Uterus (tissue), 4 donors: ENCODE data around the gene MB. TPM values are rescaled to one million over a fixed set of nuclear protein-coding genes. Genes with fewer than 3 reads are reported as not detected.

Source experiments
- DNase-seq, 2 donors: peaks; one replicate each; pipeline ENCODE4 v3.0.0-alpha.2; 2019 to 2020
- H3K27ac ChIP-seq, 2 donors: fragments of 200-600 bp; sonication (generic); 1 replicate in 1 of 2; 2 replicates in 1 of 2; pipeline ENCODE4 v1.5.1; 2016 to 2018
- H3K27me3 ChIP-seq, 2 donors: fragments of 200-600 bp; sonication (generic); one replicate each; pipeline ENCODE4 v1.5.1; 2018 to 2019; ENCODE audit warnings: control low read depth in 1 of 2
- H3K36me3 ChIP-seq, 2 donors: fragments of 200-600 bp; sonication (generic); one replicate each; pipeline ENCODE4 v1.5.1; 2019; ENCODE audit warnings: control low read depth in 1 of 2
- H3K4me1 ChIP-seq, 2 donors: fragments of 200-600 bp; sonication (generic); one replicate each; pipeline ENCODE4 v1.5.1; 2018 to 2019; ENCODE audit warnings: control low read depth in 1 of 2
- H3K4me3 ChIP-seq, 2 donors: fragments of 200-600 bp; sonication (generic); 1 replicate in 1 of 2; 2 replicates in 1 of 2; pipeline ENCODE4 v1.5.1; 2018 to 2019; ENCODE audit warnings: mild to moderate bottlenecking in 1 of 2
- H3K9me3 ChIP-seq, 2 donors: fragments of 200-600 bp; sonication (generic); one replicate each; pipeline ENCODE4 v1.5.1; 2019; ENCODE audit warnings: control low read depth in 1 of 2
- CTCF ChIP-seq, 4 experiments: fragments of 200-600 bp in 2 of 4; fragments of 450-650 bp in 2 of 4; sonication (generic) in 2 of 4; IDR thresholded peaks; one replicate each; pipeline ENCODE4 v1.5.1; 2016 to 2019; ENCODE audit warnings: antibody characterized with exemption in 4 of 4, mild to moderate bottlenecking in 2 of 4, moderate library complexity in 1 of 4
- POLR2A ChIP-seq, 2 donors: fragments of 450-650 bp; IDR thresholded peaks; one replicate each; pipeline ENCODE4 v1.6.1; 2016; ENCODE audit warnings: antibody characterized with exemption in 2 of 2, mild to moderate bottlenecking in 1 of 2, moderate library complexity in 1 of 2
- intact Hi-C: fragments of 100-400 bp; cut with DNase I; formaldehyde crosslinking; loops from one replicate; pipeline ENCODE4 v1.15.1; 2023; ENCODE audit warnings: low total_unique reads
- total RNA-seq, 4 donors: library from RNA; depleted of rRNA in 3 of 4; stranded (reverse); fragments of >200 nt in 3 of 4; gene quantifications; one replicate each; pipeline versions ENCODE4 v1.1.0 to v1.2.4, GENCODE V29; 2014 to 2023
- donor health status: DM: yes; HTN: yes; CAD: no.

Gene MB
- total RNA-seq, 4 donors from 2014 or later: 1.8 to 2.5 TPM; not detected in 2

GRCh38 chr22:35570686-35571194 lies 46.4 kb downstream of the MB start:
- no peak for DNase-seq
- Histone ChIP-seq H3K9me3 (no peaks in the 10 kb centered on the region), H3K4me3 (no peak overlapping the region), H3K4me1 (peaks cover 0 to 4% of the 10 kb centered on the region in 2 donors), H3K27me3 (no peaks in the 10 kb centered on the region), H3K27ac (no peak overlapping the region), H3K36me3 (no peaks in the 10 kb centered on the region)
- intact Hi-C loops: no loop called here
- TF ChIP-seq POLR2A (IDR thresholded peaks at IDR 0.05): no peak
- no peak for TF ChIP-seq CTCF (IDR thresholded peaks at IDR 0.05)

GRCh38 chr22:35569916-35570315 lies 47.2 kb downstream of the MB start:
- Histone ChIP-seq H3K4me1 (peaks cover 0 to 4% of the 10 kb centered on the region in 2 donors), H3K4me3 (no peak overlapping the region), H3K27me3 (no peaks in the 10 kb centered on the region), H3K9me3 (no peaks in the 10 kb centered on the region), H3K36me3 (no peaks in the 10 kb centered on the region), H3K27ac (no peak overlapping the region)
- DNase-seq: no peak
- TF ChIP-seq POLR2A (IDR thresholded peaks at IDR 0.05) (no peak), CTCF (IDR thresholded peaks at IDR 0.05) (no peak)
- intact Hi-C loops: no loop called here

DNA sequence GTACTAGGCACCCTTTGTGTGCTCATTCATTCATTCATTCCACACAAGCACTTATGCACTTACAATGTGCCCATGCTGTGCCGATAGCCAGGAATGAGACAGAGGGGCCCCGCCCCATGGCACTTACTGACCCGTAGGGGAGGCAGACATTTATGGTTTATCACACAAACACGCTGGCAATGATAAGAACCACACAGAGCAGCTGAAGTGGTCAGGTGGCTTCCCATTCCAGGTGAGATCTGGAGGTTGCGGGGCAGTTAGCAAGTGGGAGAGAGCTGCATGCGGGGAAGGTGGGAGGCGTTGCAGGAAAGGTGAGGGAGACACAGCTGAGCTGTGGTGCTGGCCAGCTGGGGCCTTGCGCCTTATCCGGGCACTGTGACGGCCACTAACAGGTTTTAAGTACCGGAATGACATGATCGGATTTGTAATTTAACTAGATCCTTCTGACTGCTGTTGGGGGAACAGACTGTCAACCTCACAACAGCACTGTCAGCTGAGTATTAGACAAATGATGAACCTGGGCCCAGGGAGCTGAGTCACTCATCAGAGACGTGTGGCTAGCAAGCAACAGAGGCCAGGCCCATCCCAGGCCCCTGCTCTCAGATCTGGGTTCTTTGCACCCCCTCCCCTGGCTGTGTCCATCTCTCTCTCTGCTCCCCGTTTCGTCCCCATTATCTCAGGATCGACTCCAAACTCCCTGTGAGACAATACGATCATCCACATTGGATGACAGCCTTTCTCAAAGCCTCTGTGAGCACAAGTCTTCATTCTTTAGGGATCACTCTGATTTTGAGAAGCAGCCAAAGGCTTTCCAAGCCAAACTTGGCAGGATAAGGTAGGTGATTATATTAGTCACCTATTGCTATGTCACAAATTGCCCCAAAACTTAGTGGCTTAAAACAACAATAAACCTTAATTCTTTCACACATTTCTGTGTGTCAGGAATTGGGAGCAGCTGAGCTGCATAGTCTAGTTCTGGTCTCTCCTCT lies 48.1 kb downstream of the MB start:
- no peaks in the 10 kb centered on the region for H3K36me3 ChIP-seq
- no peaks in the 10 kb centered on the region for H3K27me3 ChIP-seq
- no peak overlapping the region for H3K27ac ChIP-seq
- H3K4me1 ChIP-seq: peaks cover 0 to 4% of the 10 kb centered on the region in 2 donors
- no peak overlapping the region for H3K4me3 ChIP-seq
- DNase-seq: no peak
- H3K9me3 ChIP-seq: no peaks in the 10 kb centered on the region
- intact Hi-C loops: no loop called here
- no peak for TF ChIP-seq CTCF (IDR thresholded peaks at IDR 0.05)
- no peak for TF ChIP-seq POLR2A (IDR thresholded peaks at IDR 0.05)

GRCh38 chr22:35567351-35568141 lies 49.6 kb downstream of the MB start:
- intact Hi-C loops: no loop called here
- H3K9me3 ChIP-seq: no peaks in the 10 kb centered on the region
- peaks cover 0 to 4% of the 10 kb centered on the region in 2 donors for H3K4me1 ChIP-seq
- H3K27ac ChIP-seq: no peak overlapping the region
- H3K4me3 ChIP-seq: no peak overlapping the region
- DNase-seq: no peak
- TF ChIP-seq POLR2A (IDR thresholded peaks at IDR 0.05) (no peak), CTCF (IDR thresholded peaks at IDR 0.05) (no peak)
- H3K27me3 ChIP-seq: no peaks in the 10 kb centered on the region
- H3K36me3 ChIP-seq: no peaks in the 10 kb centered on the region
